ENCODE results near the gene PCDH18.

- TF ChIP-seq POLR2A (IDR thresholded peaks at IDR 0.05), result no peak
- no peak for TF ChIP-seq CTCF (IDR thresholded peaks at IDR 0.05)
Observed at GRCh38 chr4:137471461-137471860, 60.8 kb downstream of the PCDH18 start.
